Osteoblast (primary cell): ENCODE results near the gene CPLANE2. TPM values are rescaled to one million over a fixed set of nuclear protein-coding genes. Genes with fewer than 3 reads are reported as not detected.

ENCODE experiments used
- DNase-seq: peaks from one replicate; pipeline ENCODE4 v3.0.0; 2011; ENCODE audit warnings: low spot score, mixed read lengths; ENCODE audit not compliant: insufficient read length; ENCODE audit errors: missing footprints
- H2AFZ ChIP-seq: 2 replicates; pipeline ENCODE4 v1.6.0; 2011; ENCODE audit warnings: mild to moderate bottlenecking, low read length
- H3K27ac ChIP-seq: 2 replicates; pipeline ENCODE4 v1.5.1; 2011; ENCODE audit warnings: mild to moderate bottlenecking, low read depth, low read length, moderate library complexity
- H3K27me3 ChIP-seq: 2 replicates; pipeline ENCODE4 v1.6.0; 2012; ENCODE audit warnings: mild to moderate bottlenecking, control low read depth, inconsistent platforms, low read length, moderate library complexity; ENCODE audit not compliant: insufficient read depth
- H3K36me3 ChIP-seq: 2 replicates; pipeline ENCODE4 v1.5.1; 2011; ENCODE audit warnings: mild to moderate bottlenecking, low read length, control low read depth, moderate library complexity; ENCODE audit not compliant: insufficient read depth
- H3K4me1 ChIP-seq: 2 replicates; pipeline ENCODE4 v1.5.1; 2011; ENCODE audit warnings: mild to moderate bottlenecking, low read length, control low read depth, moderate library complexity; ENCODE audit not compliant: insufficient read depth
- H3K4me2 ChIP-seq: 2 replicates; pipeline ENCODE4 v1.6.0; 2011; ENCODE audit warnings: mild to moderate bottlenecking, low read length; ENCODE audit not compliant: insufficient read depth
- H3K4me3 ChIP-seq: fragments of 200-600 bp; sonication (generic); 3 replicates; pipeline ENCODE4 v1.5.1; 2012; ENCODE audit warnings: mild to moderate bottlenecking, low read length, inconsistent platforms; ENCODE audit not compliant: insufficient read depth
- H3K79me2 ChIP-seq: 2 replicates; pipeline ENCODE4 v1.6.0; 2012; ENCODE audit warnings: mild to moderate bottlenecking, low read length, control low read depth, inconsistent platforms; ENCODE audit not compliant: insufficient read depth
- H3K9me3 ChIP-seq: 2 replicates; pipeline ENCODE4 v1.5.1; 2011; ENCODE audit warnings: low read depth, low read length, control low read depth
- H4K20me1 ChIP-seq: 2 replicates; pipeline ENCODE4 v1.6.0; 2012; ENCODE audit warnings: mild to moderate bottlenecking, low read length, control low read depth; ENCODE audit not compliant: insufficient read depth
- total RNA-seq: library from RNA; depleted of rRNA; stranded (reverse); fragments of >200 nt; gene quantifications from 2 replicates; pipeline ENCODE4 v1.2.3, GENCODE V29; 2012
- TF ChIP-seq, protein P1 (sequence below): IDR thresholded peaks from 2 replicates; pipeline ENCODE4 v1.5.1; 2011; ENCODE audit warnings: mild to moderate bottlenecking, low read depth, low read length, moderate library complexity; ENCODE audit errors: extremely low read depth

Gene CPLANE2
- total RNA-seq, 1 donor: 14.1 TPM

DNA sequence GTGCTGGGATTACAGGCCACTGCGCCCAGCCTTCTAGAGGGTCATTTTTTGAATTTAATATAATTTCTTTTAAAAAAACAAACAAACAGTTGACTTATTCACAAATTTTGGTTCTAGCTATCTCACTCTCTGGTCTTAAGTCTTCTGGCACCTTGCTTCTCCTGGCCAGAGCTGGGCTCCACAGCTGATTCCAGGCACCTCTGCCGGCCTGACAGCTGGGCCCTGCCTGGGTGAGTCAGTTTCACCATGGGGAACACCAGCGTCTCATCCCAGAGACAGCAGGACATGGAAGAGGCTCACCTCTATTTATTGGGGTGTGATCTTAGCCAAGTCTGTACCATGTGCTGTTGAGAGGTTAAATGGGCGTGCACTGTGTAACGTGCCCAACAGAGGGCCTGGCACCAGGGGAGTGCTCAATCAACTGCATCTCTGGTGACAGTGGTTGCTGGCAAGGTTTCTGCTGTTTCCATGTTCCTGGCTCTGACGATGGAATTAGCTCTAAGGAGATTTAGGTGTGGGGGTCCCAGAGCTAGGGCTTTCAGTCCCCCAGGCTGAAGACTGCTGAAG is 956 bp downstream of the CPLANE2 start:
- H4K20me1 ChIP-seq: no peaks in the 10 kb centered on the region
- peak; percentile 93 for DNase-seq
- H3K4me2 ChIP-seq: peak overlapping the region; percentile 98
- H3K27ac ChIP-seq: no peak overlapping the region
- H2AFZ ChIP-seq: no peak overlapping the region
- peaks cover 19% of the 10 kb centered on the region for H3K4me1 ChIP-seq
- H3K9me3 ChIP-seq: no peaks in the 10 kb centered on the region
- no peaks in the 10 kb centered on the region for H3K27me3 ChIP-seq
- TF ChIP-seq, protein P1, sequence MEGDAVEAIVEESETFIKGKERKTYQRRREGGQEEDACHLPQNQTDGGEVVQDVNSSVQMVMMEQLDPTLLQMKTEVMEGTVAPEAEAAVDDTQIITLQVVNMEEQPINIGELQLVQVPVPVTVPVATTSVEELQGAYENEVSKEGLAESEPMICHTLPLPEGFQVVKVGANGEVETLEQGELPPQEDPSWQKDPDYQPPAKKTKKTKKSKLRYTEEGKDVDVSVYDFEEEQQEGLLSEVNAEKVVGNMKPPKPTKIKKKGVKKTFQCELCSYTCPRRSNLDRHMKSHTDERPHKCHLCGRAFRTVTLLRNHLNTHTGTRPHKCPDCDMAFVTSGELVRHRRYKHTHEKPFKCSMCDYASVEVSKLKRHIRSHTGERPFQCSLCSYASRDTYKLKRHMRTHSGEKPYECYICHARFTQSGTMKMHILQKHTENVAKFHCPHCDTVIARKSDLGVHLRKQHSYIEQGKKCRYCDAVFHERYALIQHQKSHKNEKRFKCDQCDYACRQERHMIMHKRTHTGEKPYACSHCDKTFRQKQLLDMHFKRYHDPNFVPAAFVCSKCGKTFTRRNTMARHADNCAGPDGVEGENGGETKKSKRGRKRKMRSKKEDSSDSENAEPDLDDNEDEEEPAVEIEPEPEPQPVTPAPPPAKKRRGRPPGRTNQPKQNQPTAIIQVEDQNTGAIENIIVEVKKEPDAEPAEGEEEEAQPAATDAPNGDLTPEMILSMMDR: peak; percentile 32
- H3K79me2 ChIP-seq: no peaks in the 10 kb centered on the region
- no peaks in the 10 kb centered on the region for H3K36me3 ChIP-seq
- H3K4me3 ChIP-seq: peak overlapping the region; percentile 84

DNA sequence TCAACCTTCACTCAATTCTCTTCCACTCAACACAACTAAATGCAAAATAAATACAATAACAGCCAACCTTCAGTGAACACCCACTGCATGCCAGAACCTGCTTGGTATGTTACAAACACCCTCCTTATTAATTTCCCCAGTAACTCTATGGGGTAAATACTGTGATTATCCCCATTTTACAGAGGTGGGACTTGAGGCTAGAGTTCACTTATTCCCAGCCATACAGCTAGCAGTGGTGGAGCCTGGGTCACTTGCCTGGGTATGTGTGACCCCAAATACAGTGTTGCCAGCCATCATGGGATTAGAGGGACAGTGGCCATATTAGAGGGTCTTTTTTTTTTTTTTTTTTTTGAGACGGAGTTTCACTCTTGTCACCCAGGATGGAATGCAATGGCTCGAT is 1.6 kb downstream of the CPLANE2 start:
- TF ChIP-seq, protein P1: no peak
- no peak for DNase-seq
- Histone ChIP-seq H4K20me1 (no peaks in the 10 kb centered on the region), H3K4me1 (peaks cover 19% of the 10 kb centered on the region), H3K27ac (no peak overlapping the region), H3K4me2 (no peak overlapping the region), H3K79me2 (no peaks in the 10 kb centered on the region), H3K36me3 (no peaks in the 10 kb centered on the region), H3K9me3 (no peaks in the 10 kb centered on the region), H2AFZ (no peak overlapping the region), H3K4me3 (no peak overlapping the region), H3K27me3 (no peaks in the 10 kb centered on the region)

DNA sequence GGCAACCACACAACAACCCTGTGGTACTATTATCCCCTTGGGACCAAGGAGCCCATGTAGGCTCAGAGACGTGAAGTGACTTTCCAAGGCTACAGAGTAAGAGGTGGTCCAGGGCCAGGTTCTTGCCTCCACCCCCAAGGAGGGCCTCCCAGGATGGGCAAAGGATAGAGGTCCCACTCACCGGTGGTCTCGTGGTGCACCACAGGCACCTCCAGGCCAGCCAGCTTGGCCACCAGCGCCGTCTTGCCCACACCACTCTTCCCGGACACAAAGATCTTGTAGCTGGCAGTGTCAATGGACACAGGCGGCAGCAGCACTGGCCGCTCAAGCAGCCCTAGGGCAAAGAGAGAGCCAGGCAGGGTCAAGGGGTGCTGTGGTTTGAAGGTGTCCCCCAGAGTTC is 3.6 kb downstream of the CPLANE2 start:
- peaks cover 19% of the 10 kb centered on the region for H3K4me1 ChIP-seq
- H2AFZ ChIP-seq: no peak overlapping the region
- no peak overlapping the region for H3K27ac ChIP-seq
- DNase-seq: peak; percentile 69
- no peak overlapping the region for H3K4me3 ChIP-seq
- no peaks in the 10 kb centered on the region for H3K27me3 ChIP-seq
- no peaks in the 10 kb centered on the region for H4K20me1 ChIP-seq
- no peaks in the 10 kb centered on the region for H3K9me3 ChIP-seq
- TF ChIP-seq, protein P1: no peak
- no peaks in the 10 kb centered on the region for H3K79me2 ChIP-seq
- H3K4me2 ChIP-seq: no peak overlapping the region
- H3K36me3 ChIP-seq: no peaks in the 10 kb centered on the region

DNA sequence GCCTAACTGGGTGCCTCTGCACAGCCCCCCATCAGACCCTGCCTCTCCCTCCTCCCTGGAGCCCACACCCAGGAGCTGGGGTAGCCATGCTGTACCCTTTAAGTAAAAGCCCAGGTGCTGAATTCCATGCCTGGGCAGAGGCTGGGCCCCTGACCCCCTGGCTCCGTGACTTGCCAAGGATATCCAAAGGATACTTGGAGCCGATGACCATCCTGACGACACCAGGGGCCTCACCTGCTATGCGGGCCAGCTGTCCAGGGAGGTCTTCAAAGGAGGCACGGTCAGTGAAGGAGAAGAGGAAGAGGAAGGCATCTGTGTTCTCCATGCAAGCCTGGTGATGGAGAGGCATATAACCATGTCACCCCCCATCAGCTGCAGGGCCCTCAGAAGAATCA is 4.7 kb downstream of the CPLANE2 start:
- no peaks in the 10 kb centered on the region for H3K79me2 ChIP-seq
- no peak overlapping the region for H2AFZ ChIP-seq
- H3K9me3 ChIP-seq: no peaks in the 10 kb centered on the region
- no peak overlapping the region for H3K4me3 ChIP-seq
- H3K4me2 ChIP-seq: no peak overlapping the region
- peaks cover 12% of the 10 kb centered on the region for H3K4me1 ChIP-seq
- H3K27ac ChIP-seq: no peak overlapping the region
- no peaks in the 10 kb centered on the region for H3K36me3 ChIP-seq
- peak; percentile 73 for DNase-seq
- H4K20me1 ChIP-seq: no peaks in the 10 kb centered on the region
- peaks cover 10% of the 10 kb centered on the region for H3K27me3 ChIP-seq
- TF ChIP-seq, protein P1: no peak
